AG09319 (cell line): ENCODE measurements around the gene FNDC3B.

ENCODE experiments used
- DNase-seq: peaks from one replicate; pipeline ENCODE4 v3.0.0-alpha.2; 2010; ENCODE audit warnings: low read depth; ENCODE audit errors: extremely low read depth
- TF ChIP-seq, protein P1 (sequence below): IDR thresholded peaks from 2 replicates; pipeline ENCODE4 v1.5.1; 2011; ENCODE audit warnings: low read depth, mild to moderate bottlenecking, inconsistent platforms, low read length, moderate library complexity

FNDC3B gene

DNA sequence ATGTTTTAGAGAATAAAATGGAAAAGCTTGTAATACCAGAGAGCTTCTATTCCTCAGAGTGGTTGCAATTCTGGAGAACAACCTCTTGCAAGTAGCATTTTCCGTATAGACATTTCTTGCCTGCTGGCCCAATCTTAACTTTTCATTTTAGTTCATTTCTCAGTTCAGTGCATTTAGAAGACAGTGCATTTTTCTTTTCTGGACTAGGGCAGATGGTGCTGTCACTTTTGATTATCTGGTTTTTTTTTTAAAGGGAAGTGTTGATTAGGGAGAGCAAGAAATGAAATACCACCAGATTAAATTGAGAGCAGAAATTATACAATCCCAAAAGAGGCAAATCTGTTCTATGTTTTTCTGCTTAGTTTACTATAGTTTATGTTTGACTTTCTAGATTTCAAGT, 236.2 kb downstream of the FNDC3B start:
- TF ChIP-seq, protein P1, sequence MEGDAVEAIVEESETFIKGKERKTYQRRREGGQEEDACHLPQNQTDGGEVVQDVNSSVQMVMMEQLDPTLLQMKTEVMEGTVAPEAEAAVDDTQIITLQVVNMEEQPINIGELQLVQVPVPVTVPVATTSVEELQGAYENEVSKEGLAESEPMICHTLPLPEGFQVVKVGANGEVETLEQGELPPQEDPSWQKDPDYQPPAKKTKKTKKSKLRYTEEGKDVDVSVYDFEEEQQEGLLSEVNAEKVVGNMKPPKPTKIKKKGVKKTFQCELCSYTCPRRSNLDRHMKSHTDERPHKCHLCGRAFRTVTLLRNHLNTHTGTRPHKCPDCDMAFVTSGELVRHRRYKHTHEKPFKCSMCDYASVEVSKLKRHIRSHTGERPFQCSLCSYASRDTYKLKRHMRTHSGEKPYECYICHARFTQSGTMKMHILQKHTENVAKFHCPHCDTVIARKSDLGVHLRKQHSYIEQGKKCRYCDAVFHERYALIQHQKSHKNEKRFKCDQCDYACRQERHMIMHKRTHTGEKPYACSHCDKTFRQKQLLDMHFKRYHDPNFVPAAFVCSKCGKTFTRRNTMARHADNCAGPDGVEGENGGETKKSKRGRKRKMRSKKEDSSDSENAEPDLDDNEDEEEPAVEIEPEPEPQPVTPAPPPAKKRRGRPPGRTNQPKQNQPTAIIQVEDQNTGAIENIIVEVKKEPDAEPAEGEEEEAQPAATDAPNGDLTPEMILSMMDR: no peak
- DNase-seq: no peak

DNA sequence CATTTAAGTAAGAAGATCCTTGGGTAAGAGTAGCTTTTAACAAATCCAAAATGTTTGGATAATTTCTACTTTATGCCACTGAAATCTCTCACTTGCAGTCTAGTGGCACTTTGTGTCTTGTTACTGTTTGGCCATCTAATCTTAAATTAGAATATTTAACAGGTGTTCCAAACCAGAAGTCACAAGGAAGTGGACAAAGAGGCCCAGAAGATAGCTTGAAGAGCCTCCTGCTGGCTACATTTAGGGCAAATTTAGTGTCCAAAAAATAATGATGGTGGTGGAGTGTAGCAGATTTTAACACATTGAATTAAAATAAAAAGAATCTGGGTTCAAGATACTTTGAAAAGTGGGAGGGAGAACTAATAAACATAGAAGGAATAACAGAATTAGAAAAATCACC, 236.7 kb downstream of the FNDC3B start:
- TF ChIP-seq, protein P1: peak; percentile 1
- DNase-seq: no peak

DNA sequence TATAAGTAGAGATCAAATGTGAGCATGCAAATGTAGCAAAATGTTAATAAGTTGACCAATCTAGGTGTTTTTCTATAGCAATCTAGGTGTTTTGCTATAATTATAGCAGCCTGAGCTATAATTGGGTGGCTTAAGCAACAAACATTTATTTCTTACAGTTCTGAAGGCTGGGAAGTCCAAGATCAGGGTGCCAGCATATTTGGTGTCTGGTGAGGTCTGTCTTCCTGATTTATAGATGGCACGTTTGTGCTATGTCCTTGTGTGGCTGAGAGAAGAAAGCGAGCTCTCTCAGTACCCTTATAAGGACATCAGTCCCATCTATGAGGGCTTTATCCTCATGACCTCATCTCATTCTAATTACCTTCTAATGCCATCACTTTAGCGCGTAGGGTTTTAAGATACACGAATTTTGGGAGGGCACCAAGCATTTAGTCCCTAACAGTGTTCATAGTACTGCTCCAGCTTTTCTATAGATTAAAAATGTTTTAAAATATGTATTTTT, 237.8 kb downstream of the FNDC3B start:
- TF ChIP-seq, protein P1: no peak
- DNase-seq: no peak

DNA sequence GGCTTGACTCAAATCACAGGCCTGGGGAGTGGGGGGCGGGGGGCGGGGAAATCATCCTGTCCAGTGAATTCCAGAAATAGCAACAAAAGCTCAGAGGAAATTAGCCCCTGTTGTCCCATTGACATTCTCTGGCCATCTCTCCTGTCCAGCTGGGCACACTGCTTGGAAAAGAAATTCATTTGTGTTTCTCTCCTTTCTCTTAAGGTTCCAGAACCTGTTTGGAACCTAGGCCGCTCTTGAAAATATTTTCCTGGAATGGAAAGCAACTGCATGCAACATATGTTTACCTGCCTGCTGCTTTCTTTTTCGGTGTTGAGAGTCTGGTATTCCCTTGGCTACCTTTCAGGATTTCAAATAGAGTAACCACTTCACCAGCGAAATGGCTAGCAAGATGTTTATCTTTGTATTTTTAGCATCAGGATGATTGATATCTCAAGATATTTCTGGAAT, 239.8 kb downstream of the FNDC3B start:
- no peak for DNase-seq
- TF ChIP-seq, protein P1: no peak

DNA sequence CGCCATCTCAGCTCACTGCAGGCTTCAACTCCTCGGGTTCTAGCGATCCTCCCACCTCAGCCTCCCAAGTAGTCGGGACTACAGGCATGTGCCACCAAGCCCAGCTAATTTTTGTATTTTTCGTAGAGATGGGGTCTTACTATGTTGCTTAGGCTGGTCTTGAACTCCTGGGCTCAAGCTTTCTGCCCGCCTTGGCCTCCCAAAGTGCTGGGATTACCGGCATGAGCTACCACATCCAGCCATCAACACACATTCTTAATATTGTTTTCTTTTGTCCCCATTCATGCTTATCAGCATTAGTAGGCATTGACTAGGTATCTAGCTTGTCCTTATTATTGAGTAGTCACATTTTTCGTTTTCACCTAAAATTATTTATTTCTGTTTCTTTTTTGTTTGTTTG, 240.6 kb downstream of the FNDC3B start:
- DNase-seq: no peak
- TF ChIP-seq, protein P1: no peak

DNA sequence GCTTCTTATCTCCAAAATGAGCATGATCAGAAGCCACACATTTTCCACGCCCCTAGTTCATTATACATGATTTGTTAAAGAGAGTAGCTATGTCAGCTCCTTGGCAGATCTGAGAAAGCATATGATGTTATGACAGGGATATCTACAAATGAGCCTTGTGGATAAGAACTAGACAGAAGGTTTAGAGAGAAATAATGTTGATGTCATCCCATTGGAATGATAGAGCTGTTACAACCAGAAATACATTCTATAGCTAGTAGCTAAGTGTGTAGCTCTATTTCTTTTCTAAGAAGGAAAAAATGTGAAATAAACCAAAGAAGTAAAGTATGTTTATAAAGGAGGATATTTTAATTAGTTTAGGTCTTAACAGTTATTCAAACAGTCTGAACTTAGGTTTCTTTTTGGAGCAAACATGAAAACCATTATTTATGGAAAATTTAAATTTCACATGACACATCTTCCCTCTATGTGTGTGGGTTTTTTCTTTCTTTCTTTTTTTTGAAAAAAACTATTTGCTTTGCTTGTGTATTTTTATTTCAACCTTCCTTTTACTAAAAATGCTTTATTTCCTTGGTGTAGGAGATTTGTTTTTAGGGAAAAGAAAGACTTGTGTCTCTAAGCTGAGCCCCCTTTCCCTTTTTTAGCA, 241.2 kb downstream of the FNDC3B start:
- DNase-seq: no peak
- TF ChIP-seq, protein P1: no peak

DNA sequence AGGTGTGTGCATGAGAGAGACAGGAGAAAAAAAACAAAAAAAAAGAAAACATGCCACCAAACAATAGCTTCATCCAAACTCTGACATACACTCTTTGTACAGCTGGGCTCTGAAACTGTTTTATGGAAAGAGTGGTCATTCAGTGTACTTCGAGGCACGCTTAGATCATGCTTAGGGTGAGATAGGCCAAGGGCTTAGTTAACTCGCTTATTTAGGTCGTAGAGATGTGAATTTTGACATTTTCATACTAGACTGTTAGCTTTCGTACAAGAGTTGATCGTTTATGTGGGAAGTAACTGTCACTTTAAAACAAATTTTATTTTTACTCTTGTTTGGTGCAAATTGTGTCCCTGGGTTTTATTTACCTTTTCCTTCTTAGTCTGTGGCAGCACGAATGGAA, 242.5 kb downstream of the FNDC3B start:
- DNase-seq: no peak
- TF ChIP-seq, protein P1: no peak
